Tibial nerve (tissue), 3 donors: ENCODE measurements around the gene SMU1.

ENCODE experiments used
- CTCF ChIP-seq, 5 experiments: fragments of 200-600 bp in 3 of 5; fragments of 450-650 bp in 2 of 5; sonication (generic) in 3 of 5; IDR thresholded peaks; one replicate each; pipeline ENCODE4 v1.5.1; 2016 to 2019; ENCODE audit warnings: antibody characterized with exemption in 5 of 5, mild to moderate bottlenecking in 3 of 5, moderate library complexity in 2 of 5
- POLR2A ChIP-seq, 2 donors: fragments of 450-650 bp; IDR thresholded peaks; one replicate each; pipeline ENCODE4 v1.6.1; 2017; ENCODE audit warnings: antibody characterized with exemption in 2 of 2, mild to moderate bottlenecking in 2 of 2, moderate library complexity in 2 of 2

DNA sequence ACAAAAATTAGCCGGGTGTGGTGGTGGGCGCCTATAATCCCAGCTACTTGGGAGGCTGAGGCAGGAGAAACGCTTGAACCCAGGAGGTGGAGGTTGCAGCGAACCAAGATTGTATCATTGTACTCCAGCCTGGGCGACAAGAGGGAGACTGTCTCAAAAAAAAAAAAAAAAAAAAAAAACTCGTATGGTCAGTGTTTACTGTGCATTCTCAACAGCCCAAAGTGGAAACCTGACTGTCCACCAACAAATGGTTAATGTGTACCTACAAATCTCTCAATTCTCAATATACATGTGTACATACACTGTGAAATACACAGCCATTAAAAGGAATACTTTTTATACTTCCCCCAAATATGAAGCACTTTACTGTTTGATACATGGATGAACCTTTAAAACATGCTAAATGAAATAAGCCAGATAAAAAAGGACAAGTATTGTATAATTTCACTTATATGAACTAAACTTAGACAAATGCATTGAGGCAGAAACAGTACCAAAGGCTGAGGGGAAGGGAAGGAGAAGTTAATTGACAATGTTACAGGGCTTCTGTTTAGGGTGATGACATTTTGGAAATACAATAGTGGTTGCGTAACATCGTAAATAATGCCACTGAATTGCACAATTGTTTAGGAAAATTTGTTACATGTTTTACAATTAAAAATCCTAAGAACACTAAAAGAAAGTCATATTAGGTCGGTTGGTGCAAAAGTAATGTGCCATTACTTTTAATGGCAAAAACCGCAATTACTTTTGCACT lies 34.9 kb downstream of the SMU1 start:
- no peak for TF ChIP-seq CTCF (IDR thresholded peaks at IDR 0.05)
- no peak for TF ChIP-seq POLR2A (IDR thresholded peaks at IDR 0.05)
